Measurements from ENCODE around the gene PRKCD.

- TF ChIP-seq ELF4 (CRISPR knock-in tag; IDR thresholded peaks at IDR 0.05; ENCODE audit: low read depth) = no peak
- TF ChIP-seq TCF7 (CRISPR knock-in tag; IDR thresholded peaks at IDR 0.05; ENCODE audit: low read depth) = no peak
Measured at GRCh38 chr3:53211706-53212702, 51.0 kb downstream of the PRKCD start.
